HCT116 (cell line): Measurements from ENCODE around the gene TNRC6B. TPM values are rescaled to one million over a fixed set of nuclear protein-coding genes. Genes with fewer than 3 reads are reported as not detected.

Source experiments
- ATAC-seq: fragments of 200-7000 bp; cut with Tn5 transposase; 2 replicates; pipeline ENCODE4 v1.9.1; 2020; ENCODE audit warnings: mild to moderate bottlenecking, moderate library complexity
- BruUV-seq: library from RNA; stranded (reverse); fragments of 400-500 nt; replicated peaks from 2 replicates; lab custom pipeline; 2021; lab: Mats Ljungman, UMichigan
- CTCF ChIA-PET: fragments of 300-600 bp; sonication (Branson Sonifier 250); formaldehyde crosslinking; loops from one replicate; lab custom pipeline; 2021; ENCODE audit warnings: antibody characterized with exemption; lab: Charles Lee
- POLR2A ChIA-PET: fragments of 300-600, 350-600 bp; sonication (Branson Sonifier 250); formaldehyde crosslinking; loops from one replicate; lab custom pipeline; 2021; ENCODE audit warnings: antibody characterized with exemption; lab: Charles Lee
- RAD21 ChIA-PET, 2 experiments: fragments of 300-600 bp; sonication (Branson Sonifier 250); formaldehyde crosslinking; loops; one replicate each; lab custom pipeline; 2023; ENCODE audit warnings: low total read pairs in 2 of 2; ENCODE audit not compliant: uncharacterized antibody in 2 of 2, unreplicated experiment in 2 of 2, low non-redundant PET in 1 of 2; lab: Charles Lee
- DNase-seq: peaks from one replicate; pipeline ENCODE4 v3.0.0-alpha.2; 2010; ENCODE audit warnings: low read depth, low spot score
- H2AFZ ChIP-seq: fragments of 200-600 bp; shearing (Covaris generic), sonication (generic); 2 replicates; pipeline ENCODE4 v1.6.1; 2017; ENCODE audit warnings: low read depth, mixed run types, mixed read lengths, antibody characterized with exemption, low read length; ENCODE audit not compliant: poor library complexity, severe bottlenecking
- H3K27ac ChIP-seq: 2 replicates; pipeline ENCODE4 v1.5.1; 2012; ENCODE audit warnings: low read depth, low read length
- H3K27me3 ChIP-seq: fragments of 200-600 bp; sonication (generic); 2 replicates; pipeline ENCODE4 v1.6.1; 2016; ENCODE audit warnings: mixed run types, low read length, mixed read lengths; ENCODE audit not compliant: insufficient read depth
- H3K36me3 ChIP-seq, 2 experiments: fragments of 200-500 bp in 1 of 2; fragments of 200-600 bp in 1 of 2; sonication (Bioruptor generic) in 1 of 2; sonication (generic) in 1 of 2; 2 replicates each; pipeline versions ENCODE4 v1.5.1 to v1.6.1; 2014 to 2016; ENCODE audit warnings: low read length in 2 of 2, inconsistent platforms in 1 of 2, mixed read lengths in 1 of 2, mixed run types in 1 of 2; ENCODE audit not compliant: insufficient read depth in 2 of 2, control insufficient read depth in 1 of 2
- H3K4me1 ChIP-seq, 2 experiments: fragments of 200-600 bp in 1 of 2; sonication (generic) in 1 of 2; 2 replicates each; pipeline versions ENCODE4 v1.5.1 to v1.6.1; 2012 to 2017; ENCODE audit warnings: low read length in 2 of 2, inconsistent platforms in 1 of 2, mild to moderate bottlenecking in 1 of 2, mixed read lengths in 1 of 2, mixed run types in 1 of 2, moderate library complexity in 1 of 2; ENCODE audit not compliant: insufficient read depth in 2 of 2, control insufficient read depth in 1 of 2
- H3K4me2 ChIP-seq: fragments of 200-600 bp; sonication (generic); 2 replicates; pipeline ENCODE4 v1.6.1; 2017; ENCODE audit warnings: mixed run types, low read length, mixed read lengths
- H3K4me3 ChIP-seq, 2 experiments: fragments of 200-600 bp in 1 of 2; sonication (generic) in 1 of 2; replicated peaks in 1 of 2; 2 replicates each; pipeline ENCODE4 v1.5.1; 2011 to 2016; ENCODE audit warnings: low read length in 2 of 2, control low read depth in 1 of 2, low read depth in 1 of 2, mild to moderate bottlenecking in 1 of 2, mixed read lengths in 1 of 2, mixed run types in 1 of 2
- H3K79me2 ChIP-seq: fragments of 200-600 bp; sonication (generic); 2 replicates; pipeline ENCODE4 v1.6.1; 2017; ENCODE audit warnings: mild to moderate bottlenecking, mixed run types, low read length, moderate library complexity, mixed read lengths; ENCODE audit not compliant: insufficient read depth
- H3K9ac ChIP-seq: fragments of 200-600 bp; sonication (generic); 2 replicates; pipeline ENCODE4 v1.6.1; 2016; ENCODE audit warnings: low read length, mixed read lengths
- H3K9me2 ChIP-seq: fragments of 200-600 bp; sonication (generic), shearing (Covaris generic); 2 replicates; pipeline ENCODE4 v1.6.1; 2017; ENCODE audit warnings: mixed run types, mild to moderate bottlenecking, moderate library complexity; ENCODE audit not compliant: insufficient read depth
- H3K9me3 ChIP-seq, 2 experiments: fragments of 200-500 bp in 1 of 2; fragments of 200-600 bp in 1 of 2; sonication (Bioruptor generic) in 1 of 2; sonication (generic) in 1 of 2; 2 replicates each; pipeline ENCODE4 v1.6.1; 2014 to 2017; ENCODE audit warnings: low read length in 2 of 2, mixed read lengths in 2 of 2, inconsistent platforms in 1 of 2, low read depth in 1 of 2, mild to moderate bottlenecking in 1 of 2, mixed run types in 1 of 2, moderate library complexity in 1 of 2; ENCODE audit not compliant: control insufficient read depth in 1 of 2, insufficient read depth in 1 of 2
- H4K20me1 ChIP-seq: fragments of 200-600 bp; sonication (generic), shearing (Covaris generic); 2 replicates; pipeline ENCODE4 v1.6.1; 2017; ENCODE audit warnings: mixed run types, mild to moderate bottlenecking, moderate library complexity; ENCODE audit not compliant: insufficient read depth
- CEBPB ChIP-seq: IDR thresholded peaks from 2 replicates; pipeline ENCODE4 v1.6.1; 2012; ENCODE audit warnings: low read depth
- CTCF ChIP-seq, 3 experiments: fragments of 200-600 bp in 1 of 3; sonication (generic) in 1 of 3; IDR thresholded peaks in 2 of 3; conservative IDR thresholded peaks in 1 of 3; 2 replicates each; pipeline ENCODE4 v1.5.1; 2012 to 2017; ENCODE audit warnings: low read depth in 2 of 3, low read length in 2 of 3, antibody characterized with exemption in 1 of 3, borderline replicate concordance in 1 of 3, control low read depth in 1 of 3, mild to moderate bottlenecking in 1 of 3, mixed read lengths in 1 of 3, mixed run types in 1 of 3, moderate library complexity in 1 of 3; ENCODE audit not compliant: insufficient read depth in 1 of 3
- EGR1 ChIP-seq: IDR thresholded peaks from 2 replicates; pipeline ENCODE4 v1.6.1; 2012; ENCODE audit warnings: low read depth
- ELF1 ChIP-seq: IDR thresholded peaks from 2 replicates; pipeline ENCODE4 v1.6.1; 2012; ENCODE audit warnings: low read depth, borderline replicate concordance
- EZH2phosphoT487 ChIP-seq: fragments of 200-600 bp; IDR thresholded peaks from 2 replicates; pipeline ENCODE4 v1.6.1; 2018; ENCODE audit warnings: antibody characterized with exemption, borderline replicate concordance
- JUND ChIP-seq: IDR thresholded peaks from 2 replicates; pipeline ENCODE4 v1.6.1; 2012
- MAX ChIP-seq: IDR thresholded peaks from 2 replicates; pipeline ENCODE4 v1.6.1; 2012
- POLR2A ChIP-seq: IDR thresholded peaks from 2 replicates; pipeline ENCODE4 v1.7.0; 2011; ENCODE audit warnings: borderline replicate concordance; ENCODE audit not compliant: insufficient read depth, insufficient read length; ENCODE audit errors: extremely low read depth
- SIN3A ChIP-seq: IDR thresholded peaks from 2 replicates; pipeline ENCODE4 v1.6.1; 2012; ENCODE audit warnings: low read depth
- SP1 ChIP-seq: IDR thresholded peaks from 2 replicates; pipeline ENCODE4 v1.6.1; 2012; ENCODE audit warnings: low read depth
- SRF ChIP-seq: IDR thresholded peaks from 2 replicates; pipeline ENCODE4 v1.6.1; 2012; ENCODE audit warnings: low read depth
- YY1 ChIP-seq: IDR thresholded peaks from 2 replicates; pipeline ENCODE4 v1.6.1; 2011; ENCODE audit warnings: low read length, low read depth, moderate library complexity, mild to moderate bottlenecking; ENCODE audit not compliant: insufficient replicate concordance; ENCODE audit errors: extremely low read depth
- ZNF274 ChIP-seq: fragments of 200-500 bp; sonication (Bioruptor generic); IDR thresholded peaks from 2 replicates; pipeline ENCODE4 v1.6.1; 2014; ENCODE audit warnings: mild to moderate bottlenecking, low read depth, low read length, inconsistent platforms
- intact Hi-C: fragments of 100-400 bp; cut with micrococcal nuclease; formaldehyde crosslinking; loops from 2 replicates; pipeline ENCODE4 v1.10.0; 2022
- total RNA-seq: library from RNA; stranded (reverse); gene quantifications from one replicate; pipeline ENCODE4 v1.2.1, GENCODE V29; 2021; ENCODE audit not compliant: unreplicated experiment

TNRC6B gene
- total RNA-seq, 1 experiment from 2014 or later, result 29.8 TPM

GRCh38 chr22:40218723-40219294, 41.1 kb downstream of the TNRC6B start:
- ChIA-PET RAD21 (no interaction called here), CTCF (no interaction called here), POLR2A (no interaction called here)
- H3K4me1 ChIP-seq, result no peaks in the 10 kb centered on the region
- no peaks in the 10 kb centered on the region for H3K9me3 ChIP-seq
- intact Hi-C loops, result no loop called here
- H3K9ac ChIP-seq, result no peak overlapping the region
- no TSS peak for BruUV-seq
- H3K36me3 ChIP-seq, result no peaks in the 10 kb centered on the region
- H4K20me1 ChIP-seq, result no peaks in the 10 kb centered on the region
- H3K9me2 ChIP-seq, result no peaks in the 10 kb centered on the region
- H2AFZ ChIP-seq, result no peak overlapping the region
- no peak overlapping the region for H3K4me2 ChIP-seq
- no peak for TF ChIP-seq POLR2A
- no peak for TF ChIP-seq ELF1
- TF ChIP-seq CTCF (IDR thresholded peaks at IDR 0.05 in 2 of 3, conservative IDR thresholded peaks at IDR 0.05 in 1 of 3; ENCODE audit: borderline replicate concordance in 1 of 3, insufficient read depth in 1 of 3, low read depth in 2 of 3, low read length in 2 of 3), result no peak
- TF ChIP-seq CEBPB, result no peak
- TF ChIP-seq EGR1, result no peak
- no peak for TF ChIP-seq ZNF274
- no peak for TF ChIP-seq MAX
- TF ChIP-seq JUND, result no peak
- TF ChIP-seq EZH2phosphoT487, result no peak
- no peak for TF ChIP-seq YY1
- no peak for TF ChIP-seq SRF
- TF ChIP-seq SP1, result no peak
- no peak for TF ChIP-seq SIN3A
- H3K27ac ChIP-seq, result no peak overlapping the region
- ATAC-seq, result no peak
- no peaks in the 10 kb centered on the region for H3K27me3 ChIP-seq
- no peak for DNase-seq
- no peak overlapping the region for H3K4me3 ChIP-seq
- peaks cover 30% of the 10 kb centered on the region for H3K79me2 ChIP-seq
